IPS-11a (cell line): Measurements from ENCODE around the gene RPUSD1.
"Not testable (repeated sequence)": the region's sequence is repeated elsewhere in the genome, so short reads cannot be mapped to it uniquely, and the experiment has no call there.

Source experiments
- H3K4me3 ChIP-seq: one replicate; pipeline ENCODE4 v1.5.1; 2013; ENCODE audit warnings: low read depth, low read length, control low read depth

Gene RPUSD1

DNA sequence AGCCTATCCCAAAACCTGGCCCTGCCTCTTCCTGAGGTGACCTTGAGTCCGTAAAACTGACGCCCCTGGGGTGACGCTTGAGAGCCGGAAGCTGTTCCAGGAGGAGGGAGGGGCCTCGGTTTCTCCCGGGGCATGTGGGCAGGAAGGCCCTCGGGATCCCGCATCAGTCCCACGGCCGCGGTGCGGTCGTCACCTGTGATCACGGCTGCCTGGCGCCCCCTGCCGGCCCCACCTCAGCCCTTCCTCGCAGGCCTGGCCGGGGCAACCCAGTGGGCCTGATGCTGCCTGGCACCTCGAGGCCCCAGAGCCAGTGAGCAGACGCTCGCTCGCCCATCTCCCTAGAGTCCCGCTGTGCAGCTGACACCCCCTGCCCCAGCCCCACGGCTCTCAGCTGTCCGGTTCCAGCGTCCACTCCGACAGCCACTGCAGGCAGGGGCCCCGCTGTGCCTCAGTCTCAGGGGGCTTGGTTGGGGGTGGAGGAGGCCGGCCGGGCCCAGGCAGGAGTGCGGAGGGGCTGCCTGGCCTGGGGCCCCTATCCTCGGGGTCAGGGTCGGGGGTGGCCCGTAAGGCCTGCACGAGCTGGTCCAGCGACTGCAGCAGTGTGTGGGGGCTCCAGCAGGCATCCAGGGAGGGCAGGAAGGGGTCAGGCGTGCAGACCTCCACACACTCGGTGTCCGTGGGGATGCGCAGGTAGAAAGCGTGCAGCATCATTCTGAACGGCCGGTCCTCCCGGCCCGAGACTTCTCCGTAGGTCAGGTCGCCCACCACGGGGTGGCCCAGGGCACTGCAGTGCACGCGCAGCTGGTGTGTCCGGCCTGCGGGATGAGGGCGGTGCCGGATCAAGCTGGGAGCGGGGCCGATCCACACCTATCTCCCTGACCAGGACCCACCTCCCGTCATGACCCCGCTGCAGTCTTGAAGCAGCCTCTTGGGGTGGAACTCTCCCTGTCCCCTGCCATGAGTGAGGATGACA lies 2.3 kb downstream of the RPUSD1 start:
- no peak overlapping the region for H3K4me3 ChIP-seq

DNA sequence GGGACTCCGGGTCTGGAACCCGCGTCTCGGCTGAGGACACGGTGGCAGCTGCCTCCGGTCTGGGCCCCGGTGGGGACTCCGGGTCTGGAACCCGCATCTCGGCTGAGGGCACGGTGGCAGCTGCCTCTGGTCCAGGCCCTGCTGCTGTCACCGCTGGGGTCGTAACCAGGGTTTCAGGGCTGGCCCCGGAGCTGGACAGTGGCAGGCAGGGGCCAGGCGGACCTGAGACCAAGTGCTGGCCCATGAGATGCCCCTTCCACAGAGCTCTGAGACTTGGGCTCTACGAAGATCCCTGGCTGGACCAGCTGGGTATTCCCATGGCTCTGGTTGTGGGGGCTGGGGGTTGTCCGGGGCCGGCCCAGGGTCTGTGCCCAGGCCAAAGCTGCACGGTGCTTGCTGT lies 3.8 kb downstream of the RPUSD1 start:
- H3K4me3 ChIP-seq = no peak overlapping the region

DNA sequence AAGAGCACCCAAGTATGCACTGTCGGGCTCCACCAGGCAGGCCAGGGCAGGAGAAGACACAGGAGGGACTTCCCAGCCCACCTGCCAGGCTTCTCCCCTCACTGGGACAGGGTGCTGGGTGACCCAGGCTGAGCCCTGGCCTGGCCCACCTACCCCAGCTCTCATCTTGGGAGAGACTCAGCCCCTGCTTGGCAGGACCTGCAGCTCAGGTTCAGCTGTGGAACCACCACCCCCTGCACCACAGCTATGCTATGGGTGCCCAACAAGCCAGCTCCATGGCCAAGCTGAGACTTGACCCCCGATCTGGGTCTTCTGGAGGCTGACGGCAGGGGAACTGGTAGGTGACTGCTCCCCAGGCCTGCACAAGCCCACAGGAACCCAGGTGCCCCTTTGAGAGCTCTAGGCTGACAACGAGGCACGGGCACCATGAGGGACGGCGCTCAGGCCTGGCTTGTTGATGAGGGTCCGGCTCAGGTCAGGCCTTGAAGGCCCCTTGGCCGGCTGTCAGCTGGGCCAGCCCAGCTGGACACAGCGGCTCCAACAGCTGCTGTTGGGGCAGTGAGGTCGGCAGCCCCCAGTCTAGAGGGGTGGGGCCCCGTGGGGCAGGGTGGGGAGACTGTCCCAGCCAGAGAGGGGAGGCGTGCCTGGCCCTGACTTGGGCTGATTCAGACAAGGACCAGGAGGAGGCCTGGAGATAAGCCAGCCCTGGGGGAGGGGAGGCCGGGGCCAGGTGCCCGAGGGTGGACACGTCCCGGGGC lies 4.6 kb downstream of the RPUSD1 start:
- H3K4me3 ChIP-seq = no peak overlapping the region

DNA sequence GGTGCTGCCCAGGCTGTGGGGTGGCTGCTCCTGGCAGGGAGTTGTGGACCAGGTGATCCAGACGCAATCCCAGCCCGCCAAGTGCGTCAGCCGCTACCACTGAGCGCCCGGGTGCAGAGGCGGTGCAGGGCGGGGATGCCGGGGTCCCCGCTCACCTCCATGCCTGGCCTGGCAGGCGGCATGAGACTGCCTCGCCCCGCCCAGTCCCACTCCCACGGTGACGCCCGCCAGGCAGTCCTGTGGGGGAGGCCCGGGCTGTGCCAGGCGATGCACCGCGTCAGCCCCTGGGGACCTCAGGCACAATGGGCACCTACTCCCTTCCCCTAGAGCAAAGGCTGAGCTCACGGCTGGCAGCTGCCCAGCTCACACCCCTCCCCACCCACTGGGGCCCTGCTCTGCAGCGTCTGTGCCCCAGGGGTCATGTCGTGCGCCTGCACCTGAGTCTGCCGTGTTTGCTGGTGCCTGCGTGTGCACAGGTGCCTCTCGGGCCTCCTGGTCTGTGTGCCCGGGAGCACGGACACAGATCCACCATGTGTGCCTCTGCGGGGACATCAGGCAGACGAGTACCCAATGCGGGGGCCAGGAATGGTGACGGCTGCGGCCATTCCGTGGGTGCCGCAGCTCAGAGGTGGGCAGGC lies 5.3 kb downstream of the RPUSD1 start:
- H3K4me3 ChIP-seq = no peak overlapping the region

DNA sequence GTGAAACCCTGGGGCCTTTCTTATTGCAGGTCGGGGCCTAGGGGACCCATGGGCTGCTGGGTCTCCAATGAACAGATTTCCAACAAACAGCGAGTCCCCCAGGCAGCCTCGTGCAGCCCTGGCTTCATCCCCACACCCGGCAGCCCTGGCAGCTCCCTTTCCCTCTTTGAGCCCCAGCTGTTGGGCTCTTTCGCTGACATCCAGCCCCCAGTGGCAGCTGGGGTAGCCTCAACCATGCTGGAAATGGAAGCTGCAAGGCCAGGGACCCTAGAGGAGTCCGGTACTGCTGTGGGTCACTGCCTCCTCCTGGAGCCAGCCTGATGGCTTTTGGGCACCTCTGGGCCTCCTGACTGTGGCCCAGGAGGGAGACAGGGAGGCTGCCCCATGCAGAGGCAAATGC lies 5.9 kb downstream of the RPUSD1 start:
- H3K4me3 ChIP-seq = no peak overlapping the region

DNA sequence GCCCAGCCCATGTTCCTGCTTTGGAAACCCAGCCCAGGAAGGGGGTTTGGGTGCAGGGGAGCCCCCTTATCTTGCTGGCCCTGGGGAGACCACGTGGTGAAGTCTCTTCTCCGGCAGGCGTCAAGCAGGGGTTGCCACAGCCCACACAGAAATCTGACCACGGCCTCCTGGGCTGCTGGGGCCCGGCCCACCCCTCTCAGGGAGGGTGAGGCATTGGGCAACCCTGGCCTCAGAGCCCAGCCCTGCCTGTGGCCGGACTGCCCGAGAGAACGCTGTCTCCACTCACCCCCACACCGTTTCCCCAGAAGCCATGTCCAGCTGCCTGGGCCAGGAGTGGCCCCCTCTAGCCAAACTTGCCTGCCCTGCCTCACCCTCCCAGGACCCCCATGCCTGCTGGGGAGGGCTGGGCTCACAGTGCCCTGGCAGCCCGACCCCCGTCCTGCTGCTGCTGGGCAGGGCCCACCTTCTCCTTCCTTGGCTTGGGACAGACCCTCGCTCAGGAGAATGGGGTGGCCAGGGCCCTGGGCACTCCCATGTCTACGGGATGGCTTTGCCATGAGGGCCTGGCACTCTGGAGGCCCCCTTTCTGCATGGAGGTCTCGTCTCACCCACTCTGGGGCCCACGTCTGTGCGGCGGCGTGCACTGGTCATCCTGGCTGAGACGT lies 6.7 kb downstream of the RPUSD1 start:
- no peak overlapping the region for H3K4me3 ChIP-seq

DNA sequence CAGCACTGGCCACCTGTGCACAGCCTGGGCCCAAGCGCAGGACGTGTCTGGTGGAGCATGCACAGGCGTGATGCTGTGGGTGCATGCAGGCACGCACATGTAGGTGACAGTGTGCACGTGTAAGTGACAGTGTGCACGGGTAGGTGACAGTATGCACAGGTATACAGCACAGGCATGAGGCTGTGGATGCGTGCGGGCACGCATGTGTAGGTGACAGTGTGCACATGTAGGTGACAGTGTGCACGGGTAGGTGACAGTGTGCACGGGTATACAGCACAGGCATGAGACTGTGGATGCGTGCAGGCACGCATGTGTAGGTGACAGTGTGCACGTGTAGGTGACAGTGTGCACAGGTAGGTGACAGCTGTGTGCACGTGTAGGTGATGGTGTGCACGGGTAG lies 7.9 kb downstream of the RPUSD1 start:
- no peak overlapping the region for H3K4me3 ChIP-seq

DNA sequence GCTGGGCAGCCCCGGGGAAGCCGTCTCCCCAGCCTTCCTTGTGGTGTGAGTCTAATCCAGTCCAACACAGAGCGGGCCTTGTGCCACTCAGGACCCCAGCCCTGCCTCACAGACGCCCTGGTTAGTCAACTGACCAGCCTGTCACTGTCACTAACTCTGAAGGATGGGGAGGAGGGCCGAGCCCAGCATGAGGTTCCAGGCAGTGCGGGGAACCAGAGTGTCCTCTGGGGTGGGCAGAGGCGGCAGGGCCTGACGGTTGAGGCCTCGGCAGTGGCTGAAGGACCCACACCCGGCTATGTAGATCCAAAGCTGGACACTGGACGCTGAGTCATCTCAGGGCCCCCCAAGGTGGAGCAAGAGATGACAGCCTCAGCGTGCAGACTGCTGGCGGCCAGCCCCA lies 8.6 kb downstream of the RPUSD1 start:
- H3K4me3 ChIP-seq = no peak overlapping the region

DNA sequence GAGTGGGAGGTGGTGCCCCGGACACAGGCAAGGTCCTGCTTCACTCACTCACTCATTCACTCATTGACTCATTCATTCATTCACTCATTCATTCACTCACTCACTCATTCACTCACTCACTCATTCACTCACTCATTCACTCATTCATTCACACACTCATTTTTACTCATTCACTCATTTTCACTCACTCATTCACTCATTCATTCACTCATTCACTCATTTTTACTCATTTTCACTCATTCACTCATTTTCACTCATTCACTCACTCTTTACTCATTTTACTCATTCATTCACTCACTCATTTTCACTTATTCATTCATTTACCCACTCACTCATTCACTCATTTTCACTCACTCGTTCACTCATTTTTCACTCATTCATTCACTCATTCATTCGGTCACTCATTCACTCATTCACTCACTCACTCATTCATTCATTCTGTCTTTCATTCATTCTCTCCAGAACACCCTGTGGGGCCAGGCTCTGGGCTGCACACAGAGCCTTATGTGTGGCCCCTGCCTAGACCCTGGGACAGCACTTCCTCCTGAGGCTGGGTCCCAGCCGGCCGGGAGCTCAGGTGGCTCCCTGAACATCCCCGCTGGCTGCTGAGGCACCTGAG lies 9.2 kb downstream of the RPUSD1 start:
- no peak overlapping the region for H3K4me3 ChIP-seq

DNA sequence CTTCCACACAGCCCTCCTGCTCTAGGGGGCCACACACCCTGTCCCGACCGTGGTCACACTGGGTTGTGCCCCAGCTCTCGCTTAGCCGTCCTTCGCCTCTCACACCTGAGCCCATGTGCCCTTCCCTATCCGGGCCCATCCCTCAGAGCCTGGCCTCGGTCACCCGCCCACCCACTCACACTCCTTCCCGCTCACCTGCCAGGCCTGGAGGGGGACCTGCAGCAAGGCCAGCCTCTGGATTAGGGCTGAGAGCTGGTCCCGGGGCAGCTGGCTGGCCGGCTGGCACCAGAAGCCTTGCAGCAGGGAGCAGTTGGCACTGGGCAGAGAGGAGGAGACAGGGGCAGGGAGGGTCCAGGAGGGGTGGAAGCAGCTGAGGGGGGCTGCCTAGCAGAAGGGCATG lies 9.7 kb downstream of the RPUSD1 start:
- H3K4me3 ChIP-seq = no peak overlapping the region

DNA sequence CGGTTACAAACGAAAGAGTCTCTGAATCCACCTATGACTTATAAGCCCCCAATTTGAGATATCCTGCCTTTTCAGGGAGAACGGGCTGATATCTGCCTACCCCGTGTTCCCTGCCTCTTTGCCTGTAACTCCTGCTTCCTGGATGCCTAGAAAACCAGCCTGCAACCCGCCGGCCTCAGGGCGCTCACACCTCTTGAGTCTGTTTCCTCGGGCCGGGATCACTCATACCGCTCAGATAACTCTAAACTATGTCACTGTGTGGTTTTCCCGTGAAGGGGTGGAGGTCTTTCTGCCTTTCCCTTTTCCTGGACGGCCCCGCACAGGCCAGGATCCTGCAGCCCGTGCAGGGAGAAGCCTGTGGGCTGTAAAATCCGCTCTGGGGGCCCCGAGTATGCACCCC lies 10.4 kb downstream of the RPUSD1 start:
- no peak overlapping the region for H3K4me3 ChIP-seq

DNA sequence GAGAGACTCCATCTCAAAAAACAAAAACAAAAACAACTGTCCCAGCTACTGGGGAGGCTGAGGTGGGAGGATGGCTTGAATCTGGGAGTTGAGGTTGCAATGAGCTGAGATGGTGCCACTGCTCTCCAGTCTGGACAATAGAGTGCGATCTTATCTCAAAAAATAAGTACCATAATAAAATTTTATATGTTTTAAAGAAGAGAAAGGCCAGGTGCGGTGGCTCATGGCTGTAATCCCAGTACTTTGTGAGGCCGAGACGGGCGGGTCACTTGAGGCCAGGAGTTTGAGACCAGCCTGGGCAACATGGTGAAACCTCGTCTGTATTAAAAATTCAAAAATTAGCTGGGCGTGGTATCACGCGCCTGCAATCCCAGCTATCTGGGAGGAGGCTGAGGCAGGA lies 11.4 kb downstream of the RPUSD1 start:
- H3K4me3 ChIP-seq = no peak overlapping the region

DNA sequence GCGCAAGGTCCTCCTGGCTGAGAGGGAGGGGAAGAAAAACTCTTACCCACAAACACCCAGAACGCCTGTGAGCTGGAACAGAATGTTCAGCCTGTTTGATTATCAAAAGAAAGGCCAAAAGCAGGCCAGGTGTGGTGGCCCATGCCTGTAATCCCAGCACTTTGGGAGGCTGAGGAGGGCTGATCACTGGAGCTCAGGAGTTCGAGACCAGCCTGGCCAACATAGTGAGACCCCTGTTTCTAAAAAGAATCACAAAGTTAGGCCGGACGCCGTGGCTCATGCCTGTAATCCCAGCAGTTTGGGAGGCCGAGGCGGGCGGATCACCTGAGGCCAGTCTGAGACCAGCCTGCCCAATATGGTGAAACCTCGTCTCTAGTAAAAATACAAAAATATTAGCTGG lies 11.9 kb downstream of the RPUSD1 start:
- H3K4me3 ChIP-seq = not testable (repeated sequence)

DNA sequence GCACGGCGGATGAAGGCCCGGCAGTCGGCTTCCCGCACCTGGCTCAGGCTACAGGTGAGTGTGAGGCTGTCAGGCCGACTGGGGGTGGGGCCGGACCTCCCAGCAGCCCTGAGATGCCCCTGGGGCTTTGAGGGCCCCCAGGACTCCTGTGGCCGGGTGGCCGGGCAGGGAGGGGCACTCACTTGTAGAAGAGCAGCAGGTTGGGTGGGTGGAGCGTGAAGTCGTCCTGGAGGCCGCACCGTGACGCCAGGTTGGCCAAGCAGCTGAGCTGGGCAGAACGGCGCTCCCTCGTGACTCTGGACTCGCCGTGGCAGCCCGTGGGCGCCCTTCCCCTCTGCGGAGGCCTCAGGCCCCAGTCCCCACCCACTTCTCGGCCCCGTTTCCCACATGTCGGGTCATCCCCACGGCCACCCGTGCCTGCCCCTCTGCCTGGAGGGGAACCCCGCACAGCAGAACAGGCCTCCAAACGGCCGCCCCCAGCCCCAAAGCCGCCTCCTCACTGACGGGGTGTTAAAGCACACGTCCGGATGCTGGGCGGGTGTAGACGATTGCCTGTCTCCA lies 12.9 kb downstream of the RPUSD1 start:
- no peak overlapping the region for H3K4me3 ChIP-seq

DNA sequence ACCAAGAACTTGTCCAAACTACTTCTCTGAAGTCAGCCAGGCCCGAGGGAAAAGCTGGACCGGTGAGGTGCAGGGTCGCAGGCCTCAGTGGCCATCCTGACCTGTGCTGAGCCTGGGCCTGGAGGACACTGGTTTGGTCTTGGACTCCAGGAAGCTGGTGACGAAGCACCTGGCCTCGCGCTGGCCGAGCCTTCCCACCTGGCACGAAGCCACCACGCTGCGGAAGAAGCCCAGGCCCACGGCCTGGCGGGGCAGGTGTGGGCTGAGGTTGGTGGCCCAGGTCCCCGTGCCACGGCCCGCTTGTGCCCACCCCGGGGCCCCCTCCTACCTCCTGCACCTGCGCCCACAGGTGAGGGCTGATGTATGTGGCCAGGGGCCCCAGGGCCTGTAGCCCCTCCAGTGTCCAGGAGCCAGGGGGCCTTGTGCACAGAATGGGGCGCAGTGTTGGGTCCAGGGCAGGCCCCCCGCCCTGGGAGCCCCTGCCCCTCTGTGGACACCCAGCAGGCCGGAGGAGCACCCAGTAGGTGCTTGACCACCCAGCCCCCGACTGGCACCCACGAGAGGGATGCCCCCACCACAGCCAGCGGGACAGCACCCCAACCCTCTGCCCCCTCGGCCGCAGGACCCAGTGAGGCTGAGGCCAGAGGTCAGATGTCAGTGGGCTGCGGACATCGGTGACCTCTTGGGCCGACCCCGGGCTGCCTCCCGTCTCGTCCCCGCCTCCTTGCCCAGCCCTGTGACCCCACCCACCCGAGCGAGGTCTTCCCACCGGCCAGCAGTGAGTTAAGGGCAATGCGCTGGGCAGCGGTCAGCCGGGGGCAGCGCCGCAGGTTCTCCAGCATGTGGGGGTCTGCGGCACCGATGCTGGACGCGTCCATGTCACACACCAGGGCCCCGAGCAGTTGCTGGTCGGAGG lies 13.8 kb downstream of the RPUSD1 start:
- H3K4me3 ChIP-seq = no peak overlapping the region

DNA sequence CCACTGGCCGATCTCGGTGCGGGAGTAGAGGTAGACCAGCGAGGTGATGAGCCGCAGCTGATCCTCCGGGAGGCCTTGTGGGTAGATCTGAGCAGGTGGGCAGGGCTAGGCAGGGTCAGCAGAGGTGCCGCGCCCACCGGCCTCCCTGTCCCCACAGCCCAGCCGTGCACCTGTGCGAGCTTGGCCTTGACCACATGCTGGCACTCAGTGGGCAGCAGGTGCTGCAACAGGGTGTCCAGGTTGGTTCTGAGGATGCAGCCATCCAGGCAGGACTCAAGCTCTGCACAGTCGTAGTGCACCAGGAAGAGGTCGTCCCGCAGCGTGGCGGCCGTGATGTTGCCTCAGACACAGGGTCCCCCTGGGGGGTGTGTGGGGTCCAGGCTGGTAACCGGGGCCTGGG lies 15.2 kb downstream of the RPUSD1 start:
- H3K4me3 ChIP-seq = no peak overlapping the region

DNA sequence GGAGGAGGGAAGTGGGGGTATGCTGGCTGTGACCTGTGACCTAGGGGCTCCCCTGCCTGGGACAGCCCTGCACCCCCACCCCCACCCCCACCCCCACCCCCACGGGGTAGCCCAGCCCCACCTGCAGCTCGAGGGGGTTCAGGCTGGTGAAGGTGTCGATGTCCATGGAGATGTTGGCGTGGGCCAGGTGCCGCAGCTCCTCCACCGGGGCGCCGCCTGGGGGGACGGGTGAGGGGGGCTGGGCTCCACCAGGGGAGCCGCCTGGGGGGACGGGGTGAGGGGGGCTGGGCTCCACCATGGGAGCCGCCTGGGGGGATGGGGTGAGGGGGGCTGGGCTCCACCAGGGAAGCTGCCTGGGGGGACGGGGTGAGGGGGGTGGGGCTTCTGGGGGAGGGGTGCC lies 17.8 kb downstream of the RPUSD1 start:
- no peak overlapping the region for H3K4me3 ChIP-seq

DNA sequence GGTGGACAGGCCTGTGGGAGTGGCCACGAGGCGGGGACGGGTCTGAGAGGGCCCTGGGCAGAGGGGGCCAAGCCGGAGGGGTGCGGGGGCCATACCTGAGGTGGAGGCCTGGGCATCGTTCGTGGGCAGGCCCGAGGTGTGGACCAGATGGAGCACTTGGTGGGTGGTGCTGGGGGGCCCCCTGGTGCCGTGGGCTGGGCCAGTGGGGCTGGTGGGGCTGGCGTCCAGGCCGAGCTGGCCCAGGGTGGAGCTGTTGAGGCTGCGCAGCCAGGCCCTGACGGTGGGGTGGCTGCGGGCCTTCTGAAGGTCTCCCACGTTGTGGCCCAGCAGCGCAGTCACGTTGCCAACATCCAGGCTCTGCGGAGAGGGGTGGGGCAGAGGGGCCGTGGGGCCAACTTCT lies 18.2 kb downstream of the RPUSD1 start:
- H3K4me3 ChIP-seq = no peak overlapping the region

DNA sequence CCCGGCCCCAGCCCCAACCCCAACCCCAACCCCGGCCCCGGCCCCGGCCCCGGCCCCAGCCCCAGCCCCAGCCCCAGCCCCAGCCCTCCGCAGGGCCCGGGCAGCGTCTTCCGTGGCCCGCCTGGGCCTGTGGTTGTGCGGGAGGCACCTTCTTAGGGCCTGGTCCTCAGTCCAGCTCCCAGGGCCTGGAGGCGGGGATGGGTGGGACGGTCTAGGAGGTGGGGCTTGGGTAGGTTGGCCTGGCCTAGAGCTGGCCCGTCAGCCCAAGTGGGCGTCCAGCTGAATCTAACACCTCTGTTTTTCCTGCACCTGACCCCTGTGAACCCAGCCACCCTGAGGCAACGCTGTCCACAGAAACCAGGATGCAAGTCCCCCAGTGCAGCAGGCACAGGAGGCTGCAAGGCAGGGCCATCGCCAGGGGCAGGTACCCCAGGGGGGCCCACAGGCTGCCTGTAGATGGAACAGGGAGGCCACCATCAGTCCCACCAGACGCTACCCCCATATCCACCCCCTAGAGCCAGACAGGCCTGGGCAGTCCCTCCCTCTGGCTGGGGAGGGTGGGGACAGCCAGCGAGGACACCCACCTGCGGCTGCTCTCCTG lies 18.9 kb downstream of the RPUSD1 start:
- H3K4me3 ChIP-seq = no peak overlapping the region
